ENCODE data around the gene COL27A1. TPM values are rescaled to one million over a fixed set of nuclear protein-coding genes. Genes with fewer than 3 reads are reported as not detected.
A peak's percentile ranks its signal among the peaks of the same experiment; 100 is the strongest.
"Not testable (repeated sequence)": the region's sequence is repeated elsewhere in the genome, so short reads cannot be mapped to it uniquely, and the experiment has no call there.

The COL27A1 gene
- total RNA-seq, 1 donor from 2014 or later: 4.3 TPM

DNA sequence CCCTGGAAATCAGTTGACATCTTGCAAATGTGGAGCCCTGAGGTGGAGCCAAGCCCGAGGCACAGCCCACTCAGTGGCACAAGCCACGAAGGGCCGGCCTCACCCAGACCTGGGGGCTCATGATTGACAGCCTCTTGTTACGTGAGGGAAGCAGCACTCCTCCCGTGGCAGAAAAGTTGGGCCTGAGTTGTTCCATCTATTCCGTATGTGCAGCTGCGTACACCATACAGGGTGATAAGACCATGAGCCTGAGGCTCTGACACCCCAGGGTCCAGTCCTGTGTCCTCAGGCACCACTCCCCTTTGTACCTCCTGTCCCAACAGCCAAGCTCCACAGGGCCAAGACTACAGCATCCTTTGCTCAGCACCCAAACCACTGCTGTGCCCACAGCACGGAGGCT is 172.4 kb downstream of the COL27A1 start:
- no peak overlapping the region for H3K4me2 ChIP-seq
- H3K27ac ChIP-seq: no peak overlapping the region
- no peaks in the 10 kb centered on the region for H3K36me3 ChIP-seq
- Mint-ChIP-seq H3K36me3 (no peaks in the 10 kb centered on the region), H3K4me1 (no peaks in the 10 kb centered on the region), H3K9me3 (no peaks in the 10 kb centered on the region), H3K27me3 (ENCODE audit: insufficient read depth, low read depth) (no peaks in the 10 kb centered on the region), H3K27ac (no peak overlapping the region), H3K4me3 (no peak overlapping the region)
- no peaks in the 10 kb centered on the region for H3K27me3 ChIP-seq
- no peak overlapping the region for H3K4me3 ChIP-seq
- H3K4me1 ChIP-seq: no peaks in the 10 kb centered on the region
- no peak overlapping the region for H3K9ac ChIP-seq
- no peaks in the 10 kb centered on the region for H3K79me2 ChIP-seq (ENCODE audit: low read depth)
- H4K20me1 ChIP-seq (ENCODE audit: low read depth): no peaks in the 10 kb centered on the region
- no peaks in the 10 kb centered on the region for H3K9me3 ChIP-seq (ENCODE audit: low read depth)
- TF ChIP-seq EZH2 (IDR thresholded peaks at IDR 0.05) (no peak), EZH2phosphoT487 (IDR thresholded peaks at IDR 0.05) (no peak)
- TF ChIP-seq, protein P1, sequence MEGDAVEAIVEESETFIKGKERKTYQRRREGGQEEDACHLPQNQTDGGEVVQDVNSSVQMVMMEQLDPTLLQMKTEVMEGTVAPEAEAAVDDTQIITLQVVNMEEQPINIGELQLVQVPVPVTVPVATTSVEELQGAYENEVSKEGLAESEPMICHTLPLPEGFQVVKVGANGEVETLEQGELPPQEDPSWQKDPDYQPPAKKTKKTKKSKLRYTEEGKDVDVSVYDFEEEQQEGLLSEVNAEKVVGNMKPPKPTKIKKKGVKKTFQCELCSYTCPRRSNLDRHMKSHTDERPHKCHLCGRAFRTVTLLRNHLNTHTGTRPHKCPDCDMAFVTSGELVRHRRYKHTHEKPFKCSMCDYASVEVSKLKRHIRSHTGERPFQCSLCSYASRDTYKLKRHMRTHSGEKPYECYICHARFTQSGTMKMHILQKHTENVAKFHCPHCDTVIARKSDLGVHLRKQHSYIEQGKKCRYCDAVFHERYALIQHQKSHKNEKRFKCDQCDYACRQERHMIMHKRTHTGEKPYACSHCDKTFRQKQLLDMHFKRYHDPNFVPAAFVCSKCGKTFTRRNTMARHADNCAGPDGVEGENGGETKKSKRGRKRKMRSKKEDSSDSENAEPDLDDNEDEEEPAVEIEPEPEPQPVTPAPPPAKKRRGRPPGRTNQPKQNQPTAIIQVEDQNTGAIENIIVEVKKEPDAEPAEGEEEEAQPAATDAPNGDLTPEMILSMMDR (IDR thresholded peaks at IDR 0.05): no peak
- peak; percentile 15 for DNase-seq (ENCODE audit: low spot score)
- no peaks in the 10 kb centered on the region for H3F3A ChIP-seq (ENCODE audit: low read depth)
- H2AFZ ChIP-seq (replicated peaks): no peak overlapping the region

DNA sequence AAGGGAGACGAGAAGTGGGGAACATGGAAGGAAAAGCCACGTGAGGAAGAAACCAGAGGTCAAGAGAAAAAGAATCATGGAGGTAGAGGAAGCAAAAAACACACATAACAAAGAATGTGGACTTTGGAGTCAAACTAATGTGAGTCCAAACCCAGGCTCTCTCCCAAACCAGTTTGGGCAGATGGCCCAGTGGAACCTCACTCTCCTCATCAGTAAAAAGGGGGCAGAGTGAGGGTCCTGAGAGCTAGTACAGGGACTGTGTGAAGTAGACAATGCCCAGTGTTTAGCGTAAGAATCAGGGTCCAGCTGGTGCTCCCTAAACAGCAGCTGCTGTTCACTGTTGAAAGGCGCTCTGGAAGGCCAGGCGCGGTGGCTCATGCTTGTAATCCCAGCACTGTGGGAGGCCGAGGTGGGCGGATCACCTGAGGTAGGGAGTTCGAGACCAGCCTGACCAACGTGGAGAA is 173.1 kb downstream of the COL27A1 start:
- not testable (repeated sequence) for H3K36me3 Mint-ChIP-seq; H3K36me3 ChIP-seq; H3K9ac ChIP-seq; H3K27ac Mint-ChIP-seq; H3K4me3 Mint-ChIP-seq; H3K27me3 Mint-ChIP-seq (ENCODE audit: insufficient read depth, low read depth); H3F3A ChIP-seq (ENCODE audit: low read depth); H3K27me3 ChIP-seq; H3K9me3 Mint-ChIP-seq; H3K4me3 ChIP-seq; H3K79me2 ChIP-seq (ENCODE audit: low read depth); H3K9me3 ChIP-seq (ENCODE audit: low read depth); H2AFZ ChIP-seq (replicated peaks); H3K4me2 ChIP-seq; H3K27ac ChIP-seq; H3K4me1 ChIP-seq; H3K4me1 Mint-ChIP-seq; H4K20me1 ChIP-seq (ENCODE audit: low read depth)
- peak; percentile 49 for DNase-seq (ENCODE audit: low spot score)

DNA sequence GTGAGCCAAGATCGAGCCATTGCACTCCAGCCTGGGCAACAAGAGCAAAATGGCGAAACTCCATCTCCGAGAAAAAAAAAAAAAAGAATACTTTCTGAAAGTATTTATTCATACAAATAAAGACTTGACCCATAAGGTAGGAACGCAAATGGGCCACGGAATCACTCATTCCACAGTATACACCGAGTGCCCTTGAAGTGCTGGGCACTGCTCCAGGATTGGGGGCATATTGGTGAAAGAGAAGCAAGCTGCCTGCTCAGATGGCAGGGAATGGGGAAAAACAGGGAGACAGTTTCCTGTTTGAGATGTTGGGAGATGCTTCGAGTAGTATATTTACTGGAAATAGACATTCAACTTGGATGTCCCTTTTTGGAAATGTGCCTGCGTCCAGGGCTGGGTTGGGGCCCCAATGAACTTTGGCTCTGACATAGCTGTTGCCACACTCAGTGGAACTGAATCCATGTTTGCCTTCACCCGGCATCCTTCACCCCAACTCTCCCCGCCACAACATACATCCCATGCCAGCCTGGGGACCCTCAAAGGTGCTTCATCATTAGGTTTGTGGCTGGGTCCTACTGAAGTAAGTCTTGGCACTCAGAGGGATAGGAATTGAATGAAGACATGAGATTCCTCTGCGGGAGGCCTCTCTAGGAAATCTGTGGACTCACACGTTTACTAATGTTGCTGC is 173.7 kb downstream of the COL27A1 start:
- not testable (repeated sequence) for H3F3A ChIP-seq (ENCODE audit: low read depth); H3K4me1 Mint-ChIP-seq

DNA sequence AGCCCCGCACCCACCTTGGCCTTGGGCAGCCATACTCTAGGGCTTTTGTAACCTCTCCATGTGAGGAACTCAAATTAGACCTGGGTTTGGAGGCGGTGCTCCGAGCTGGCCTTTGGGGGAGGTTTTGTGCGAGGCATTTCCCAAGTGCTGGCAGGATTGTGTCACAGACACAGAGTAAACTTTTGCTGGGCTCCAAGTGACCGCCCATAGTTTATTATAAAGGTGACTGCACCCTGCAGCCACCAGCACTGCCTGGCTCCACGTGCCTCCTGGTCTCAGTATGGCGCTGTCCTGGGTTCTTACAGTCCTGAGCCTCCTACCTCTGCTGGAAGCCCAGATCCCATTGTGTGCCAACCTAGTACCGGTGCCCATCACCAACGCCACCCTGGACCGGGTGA is 174.3 kb downstream of the COL27A1 start, which contains the start of gene ORM2:
Gene ORM2 (plus strand): TSS at position 245 of the 398 bp plus-strand sequence. CDS start 36 bp downstream, at position 281.
- H3K27me3 ChIP-seq; H3K9me3 ChIP-seq (ENCODE audit: low read depth); H4K20me1 ChIP-seq (ENCODE audit: low read depth); H3K36me3 ChIP-seq; H3K27ac ChIP-seq; H3K4me3 Mint-ChIP-seq; H3K79me2 ChIP-seq (ENCODE audit: low read depth); H3K4me1 ChIP-seq; H3K4me3 ChIP-seq; H3F3A ChIP-seq (ENCODE audit: low read depth); H3K4me1 Mint-ChIP-seq; H3K9me3 Mint-ChIP-seq; H3K27ac Mint-ChIP-seq; H3K36me3 Mint-ChIP-seq; H3K9ac ChIP-seq; H3K27me3 Mint-ChIP-seq (ENCODE audit: insufficient read depth, low read depth); H2AFZ ChIP-seq (replicated peaks); DNase-seq (ENCODE audit: low spot score); H3K4me2 ChIP-seq: not testable (repeated sequence)

More for the DNA sequence above, 173.7 kb downstream of the COL27A1 start:
- H3K9ac ChIP-seq; H3K79me2 ChIP-seq (ENCODE audit: low read depth); H2AFZ ChIP-seq (replicated peaks); DNase-seq (ENCODE audit: low spot score); H3K9me3 Mint-ChIP-seq; H3K4me3 Mint-ChIP-seq; H3K4me2 ChIP-seq; H3K4me3 ChIP-seq; H4K20me1 ChIP-seq (ENCODE audit: low read depth); H3K36me3 ChIP-seq; H3K36me3 Mint-ChIP-seq; H3K27me3 ChIP-seq; H3K27ac Mint-ChIP-seq; H3K9me3 ChIP-seq (ENCODE audit: low read depth); H3K4me1 ChIP-seq; H3K27me3 Mint-ChIP-seq (ENCODE audit: insufficient read depth, low read depth); H3K27ac ChIP-seq: not testable (repeated sequence)

DNA sequence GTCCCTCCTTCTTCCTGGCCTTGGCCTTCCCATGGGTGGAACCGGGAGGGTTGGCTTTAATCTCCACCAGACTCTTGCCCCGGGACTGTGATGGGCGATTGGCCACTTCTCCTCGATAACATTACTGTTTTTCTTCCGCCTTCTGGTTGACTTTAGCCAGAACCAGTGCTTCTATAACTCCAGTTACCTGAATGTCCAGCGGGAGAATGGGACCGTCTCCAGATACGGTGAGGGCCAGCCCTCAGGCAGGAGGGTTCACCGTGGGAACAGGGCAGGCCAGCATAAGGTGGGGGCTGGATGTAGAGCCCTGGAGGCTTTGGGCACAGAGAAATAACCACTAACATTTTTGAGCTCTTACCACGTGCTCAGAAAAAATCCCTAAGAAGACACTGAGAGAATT is 175.3 kb downstream of the COL27A1 start:
- Mint-ChIP-seq H3K9me3 (no peaks in the 10 kb centered on the region), H3K4me1 (no peaks in the 10 kb centered on the region), H3K4me3 (no peak overlapping the region), H3K27ac (no peak overlapping the region), H3K27me3 (ENCODE audit: insufficient read depth, low read depth) (no peaks in the 10 kb centered on the region), H3K36me3 (no peaks in the 10 kb centered on the region)
- no peak for DNase-seq (ENCODE audit: low spot score)
- no peak overlapping the region for H3K9ac ChIP-seq
- no peaks in the 10 kb centered on the region for H3K9me3 ChIP-seq (ENCODE audit: low read depth)
- H3F3A ChIP-seq (ENCODE audit: low read depth): no peaks in the 10 kb centered on the region
- H3K4me3 ChIP-seq: no peak overlapping the region
- no peaks in the 10 kb centered on the region for H3K4me1 ChIP-seq
- H3K36me3 ChIP-seq: no peaks in the 10 kb centered on the region
- no peaks in the 10 kb centered on the region for H3K27me3 ChIP-seq
- H2AFZ ChIP-seq (replicated peaks): no peak overlapping the region
- no peak overlapping the region for H3K4me2 ChIP-seq
- TF ChIP-seq EZH2 (IDR thresholded peaks at IDR 0.05) (no peak), EZH2phosphoT487 (IDR thresholded peaks at IDR 0.05) (no peak)
- TF ChIP-seq, protein P1 (IDR thresholded peaks at IDR 0.05): no peak
- H3K79me2 ChIP-seq (ENCODE audit: low read depth): no peaks in the 10 kb centered on the region
- H3K27ac ChIP-seq: no peak overlapping the region
- no peaks in the 10 kb centered on the region for H4K20me1 ChIP-seq (ENCODE audit: low read depth)

DNA sequence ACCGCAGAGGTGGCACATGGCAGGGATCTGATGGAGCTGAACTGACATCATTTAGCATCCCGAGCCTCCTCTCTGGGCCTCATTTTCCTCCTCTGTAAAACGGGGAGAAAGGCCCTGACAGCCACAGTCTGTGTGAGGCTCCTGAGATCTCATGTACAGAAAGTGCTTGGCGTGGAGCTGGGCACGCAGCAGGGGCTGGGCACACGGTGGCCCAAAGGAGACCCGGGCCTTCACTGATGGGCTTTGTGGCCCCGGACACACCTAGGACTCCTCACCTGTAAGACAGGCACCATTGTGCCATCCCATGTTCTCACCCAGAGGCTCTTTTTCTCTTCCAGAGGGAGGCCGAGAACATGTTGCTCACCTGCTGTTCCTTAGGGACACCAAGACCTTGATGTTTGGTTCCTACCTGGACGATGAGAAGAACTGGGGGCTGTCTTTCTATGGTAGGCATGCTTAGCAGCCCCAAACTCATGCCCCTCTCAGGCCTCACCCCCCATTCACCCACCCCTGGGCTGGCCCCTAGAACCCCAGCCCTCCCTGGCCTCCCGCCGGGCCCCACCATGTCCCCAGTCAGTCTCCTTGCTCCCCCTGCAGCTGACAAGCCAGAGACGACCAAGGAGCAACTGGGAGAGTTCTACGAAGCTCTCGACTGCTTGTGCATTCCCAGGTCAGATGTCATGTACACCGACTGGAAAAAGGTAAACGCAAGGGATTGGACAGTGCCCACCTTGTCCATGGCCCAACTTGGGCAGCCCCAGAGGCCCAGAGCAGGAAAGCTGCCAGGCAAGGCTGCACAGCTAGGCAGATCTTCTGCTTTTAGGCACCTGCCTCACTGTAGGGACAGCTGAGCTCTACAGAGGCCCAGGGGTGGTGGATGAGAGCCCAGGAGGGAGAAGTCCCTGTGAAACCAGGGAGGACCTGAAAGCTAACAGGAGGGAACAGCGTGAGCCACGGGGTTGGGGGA is 176.2 kb downstream of the COL27A1 start:
- not testable (repeated sequence) for H3K79me2 ChIP-seq (ENCODE audit: low read depth); H3K4me2 ChIP-seq; DNase-seq (ENCODE audit: low spot score); H2AFZ ChIP-seq (replicated peaks); H3K27me3 ChIP-seq; H3K4me1 Mint-ChIP-seq; H3K27ac ChIP-seq; H3F3A ChIP-seq (ENCODE audit: low read depth); H3K9ac ChIP-seq; H3K4me1 ChIP-seq; H3K36me3 ChIP-seq; H3K27me3 Mint-ChIP-seq (ENCODE audit: insufficient read depth, low read depth); H3K9me3 Mint-ChIP-seq; H3K36me3 Mint-ChIP-seq; H3K27ac Mint-ChIP-seq; H3K4me3 ChIP-seq; H3K4me3 Mint-ChIP-seq; H4K20me1 ChIP-seq (ENCODE audit: low read depth); H3K9me3 ChIP-seq (ENCODE audit: low read depth)
